HepG2 (cell line): ENCODE results near the gene KRTAP19-6. TPM values are rescaled to one million over a fixed set of nuclear protein-coding genes. Genes with fewer than 3 reads are reported as not detected.

ENCODE experiments used
- ATAC-seq: fragments of 200-7000 bp; cut with Tn5 transposase; 3 replicates; pipeline ENCODE4 v1.9.1; 2020; ENCODE audit warnings: mild to moderate bottlenecking, moderate library complexity
- BruUV-seq: library from RNA; stranded (reverse); fragments of 400-500 nt; replicated peaks from 2 replicates; lab custom pipeline; 2021; lab: Mats Ljungman, UMichigan
- CTCF ChIA-PET: fragments of 300-600 bp; formaldehyde crosslinking; extraction: SDS; loops from one replicate; lab custom pipeline; 2021; ENCODE audit warnings: low total read pairs, inconsistent platforms, low intra/inter-chr PET ratio; lab: Yijun Ruan, JAX
- POLR2A ChIA-PET: fragments of 350-600 bp; sonication (Branson Sonifier 250); formaldehyde crosslinking; loops from one replicate; lab custom pipeline; 2020; ENCODE audit warnings: antibody characterized with exemption, inconsistent platforms; lab: Yijun Ruan, JAX
- DNase-seq: peaks from one replicate; pipeline ENCODE4 v3.0.0-alpha.2; 2015; ENCODE audit warnings: low spot score
- FAIRE-seq: peaks from 3 replicates; lab custom pipeline; 2011; peaks lifted over from hg19 to GRCh38; lab: Jason Lieb, UNC
- H2AFZ ChIP-seq: one replicate; pipeline ENCODE4 v1.6.1; 2011; ENCODE audit warnings: low read length, inconsistent platforms
- H3K27ac ChIP-seq: fragments of 300-600 bp; 3 replicates; pipeline ENCODE4 v1.8.0; 2011; ENCODE audit warnings: mixed run types, mild to moderate bottlenecking, mixed read lengths, low read length, inconsistent platforms; ENCODE audit not compliant: insufficient read depth; ENCODE audit errors: extremely low read length
- H3K27me3 ChIP-seq, 2 experiments: fragments of 200-600 bp in 1 of 2; 2 replicates in 1 of 2; 3 replicates in 1 of 2; pipeline versions ENCODE4 v1.6.0 to v1.8.0; 2011; ENCODE audit warnings: low read length in 2 of 2, mild to moderate bottlenecking in 2 of 2, moderate library complexity in 2 of 2, inconsistent platforms in 1 of 2; ENCODE audit not compliant: insufficient read depth in 2 of 2, control insufficient read depth in 1 of 2
- H3K36me3 ChIP-seq, 2 experiments: fragments of 200-600 bp in 1 of 2; replicated peaks in 1 of 2; 2 replicates in 1 of 2; 3 replicates in 1 of 2; pipeline versions ENCODE4 v1.5.1 to v1.8.0; 2011; ENCODE audit warnings: low read length in 2 of 2, inconsistent platforms in 1 of 2; ENCODE audit not compliant: insufficient read depth in 2 of 2, control insufficient read depth in 1 of 2
- H3K4me1 ChIP-seq: 2 replicates; pipeline ENCODE4 v1.5.1; 2012; ENCODE audit warnings: low read length, inconsistent platforms; ENCODE audit not compliant: insufficient read depth
- H3K4me2 ChIP-seq: 2 replicates; pipeline ENCODE4 v1.6.0; 2011; ENCODE audit warnings: low read depth, low read length, inconsistent platforms
- H3K4me3 ChIP-seq, 3 experiments: fragments of 200-600 bp in 1 of 3; sonication (generic), shearing (Covaris generic) in 1 of 3; replicated peaks in 1 of 3; 2 replicates each; pipeline ENCODE4 v1.5.1; 2011 to 2016; ENCODE audit warnings: low read length in 3 of 3, inconsistent platforms in 2 of 3, low read depth in 2 of 3, mild to moderate bottlenecking in 2 of 3, control low read depth in 1 of 3, mixed read lengths in 1 of 3; ENCODE audit not compliant: insufficient read depth in 1 of 3
- H3K79me2 ChIP-seq: one replicate; pipeline ENCODE4 v1.6.1; 2011; ENCODE audit warnings: low read length, inconsistent platforms; ENCODE audit not compliant: insufficient read depth
- H3K9ac ChIP-seq: 2 replicates; pipeline ENCODE4 v1.6.0; 2011; ENCODE audit warnings: mild to moderate bottlenecking, low read depth, low read length, inconsistent platforms; ENCODE audit not compliant: insufficient read depth
- H3K9me3 ChIP-seq: 2 replicates; pipeline ENCODE4 v1.5.1; 2012; ENCODE audit warnings: mild to moderate bottlenecking, low read length
- H4K20me1 ChIP-seq: 2 replicates; pipeline ENCODE4 v1.6.0; 2011; ENCODE audit warnings: inconsistent platforms, mild to moderate bottlenecking, low read length, moderate library complexity; ENCODE audit not compliant: insufficient read depth
- CEBPB ChIP-seq: IDR thresholded peaks from 2 replicates; pipeline ENCODE4 v1.6.1; 2011; ENCODE audit warnings: low read depth, low read length, improper control_type of control experiment, borderline replicate concordance
- ETV5 ChIP-seq: IDR thresholded peaks from 2 replicates; pipeline ENCODE4 v1.6.1; 2018; ENCODE audit warnings: missing biosample characterization, missing genetic modification reagents, inconsistent platforms, borderline replicate concordance
- KMT2A ChIP-seq: sonication (generic); formaldehyde crosslinking; IDR thresholded peaks from 2 replicates; pipeline ENCODE4 v1.4.0; 2020; ENCODE audit warnings: missing genetic modification reagents
- MZF1 ChIP-seq: sonication (generic); formaldehyde crosslinking; IDR thresholded peaks from 2 replicates; pipeline ENCODE4 v1.8.1; 2023; ENCODE audit warnings: mild to moderate bottlenecking, missing genetic modification reagents, borderline replicate concordance
- NONO ChIP-seq, 2 experiments: fragments of 450-650 bp in 1 of 2; sonication (generic) in 1 of 2; formaldehyde crosslinking in 1 of 2; IDR thresholded peaks in 1 of 2; conservative IDR thresholded peaks in 1 of 2; 2 replicates each; pipeline versions ENCODE4 v1.6.1 to v1.8.0; 2017 to 2022; ENCODE audit warnings: mild to moderate bottlenecking in 1 of 2, missing genetic modification reagents in 1 of 2, moderate library complexity in 1 of 2
- ZBTB1 ChIP-seq: sonication (generic); formaldehyde crosslinking; IDR thresholded peaks from 2 replicates; pipeline ENCODE4 v1.4.0; 2020; ENCODE audit warnings: missing genetic modification reagents, borderline replicate concordance
- ZSCAN29 ChIP-seq: sonication (generic); formaldehyde crosslinking; conservative IDR thresholded peaks from 2 replicates; pipeline ENCODE4 v1.4.0; 2020; ENCODE audit warnings: mild to moderate bottlenecking, missing genetic modification reagents
- whole genome bisulfite sequencing: methylation state at CpG from one replicate; pipeline ENCODE4 v1.1.6; 2017; ENCODE audit warnings: low lambda C conversion rate; 5-methylcytosine and 5-hydroxymethylcytosine counted together
- in situ Hi-C: cut with HindIII; loops from 2 replicates; pipeline ENCODE4 v1.10.0; 2017; ENCODE audit warnings: low pct_unique_long_range_greater_than_20kb; ENCODE audit not compliant: extremely low pct_ligation_motif_present
- intact Hi-C: fragments of 100-400 bp; cut with micrococcal nuclease; formaldehyde crosslinking; loops from one replicate; pipeline ENCODE4 v1.10.0; 2022; ENCODE audit not compliant: unreplicated experiment
- polyA plus RNA-seq, 8 experiments: library from polyadenylated mRNA; depleted of rRNA in 3 of 8; stranded (reverse) in 7 of 8; unstranded in 1 of 8; fragments of >200 nt; fragmentation: Illumina TruSeq in 4 of 8; extraction: Trizol in 4 of 8; gene quantifications; 2 replicates each; pipeline versions ENCODE4 v1.2.1 to v1.2.3, GENCODE V29; 2011 to 2016; ENCODE audit warnings: low read depth in 4 of 8, missing spikeins in 1 of 8, mixed read lengths in 1 of 8; ENCODE audit not compliant: insufficient read depth in 1 of 8
- small RNA-seq, 3 experiments: library from RNA; depleted of rRNA; stranded (forward); fragments of <200 nt; gene quantifications; one replicate each; pipeline ENCODE3, GENCODE V24; 2012; ENCODE audit warnings: low read depth in 2 of 3, low replicate concordance in 1 of 3; ENCODE audit not compliant: insufficient read length in 3 of 3, insufficient read depth in 2 of 3
- total RNA-seq, 5 experiments: library from RNA; depleted of rRNA; stranded (reverse); fragments of >200 nt; fragmentation: Illumina TruSeq; extraction: Trizol; gene quantifications; 2 replicates each; pipeline ENCODE4 v1.2.3, GENCODE V29; 2016; ENCODE audit warnings: low read depth in 1 of 5

KRTAP19-6 gene
- total and polyA plus RNA-seq, 2 of the 13 experiments (the other 11 are each of a cell fraction or from before 2014, with no cell fraction given): not detected

- TF ChIP-seq ETV5 (no peak), ZBTB1 (CRISPR knock-in tag) (no peak), KMT2A (CRISPR knock-in tag) (no peak)
Observed at GRCh38 chr21:30497065-30497464, 44.6 kb downstream of the KRTAP19-6 start, which contains the start of gene KRTAP19-4 (continued).

GRCh38 chr21:30491963-30492428, 49.7 kb downstream of the KRTAP19-6 start, which contains the start of gene KRTAP19-3:
KRTAP19-3 (minus strand) TSS chr21:30492013; CDS start chr21:30491957, 56 bp downstream.
- FAIRE-seq (no peak), ATAC-seq (no peak), DNase-seq (no peak)
- Histone ChIP-seq H3K27me3 (no peaks in the 10 kb centered on the region), H3K9ac (no peak within 1 kb of the TSS), H3K9me3 (peaks cover 74% of the 10 kb centered on the region), H3K4me1 (no peaks in the 10 kb centered on the region), H3K27ac (no peak within 1 kb of the TSS), H3K79me2 (no peaks in the 10 kb centered on the region), H3K4me2 (no peak within 1 kb of the TSS), H3K36me3 (no peaks in the 10 kb centered on the region), H3K4me3 (no peak within 1 kb of the TSS), H4K20me1 (no peaks in the 10 kb centered on the region), H2AFZ (no peak within 1 kb of the TSS)
- intact Hi-C loops (no loop called here), in situ Hi-C loops (no loop called here)
- TF ChIP-seq CEBPB (peak; percentile 22; the same call in 1 of the 2 replicates), NONO (IDR thresholded peaks at IDR 0.05) (no peak), NONO (CRISPR knock-in tag; conservative IDR thresholded peaks at IDR 0.05) (no peak), ZSCAN29 (CRISPR knock-in tag) (no peak), MZF1 (CRISPR knock-in tag) (no peak)
- WGBS: 24% methylated on average over 2 of the region's 2 CpGs
- ChIA-PET CTCF (no interaction called here), POLR2A (no interaction called here)
- BruUV-seq: no TSS peak

Small RNA genes within 50 kb of the gene (small RNA-seq; reads per million reads assigned to genes)
- 0 reads per million in 3 experiments for gene AP000567.1
- gene KRTAP19-10P: 0 reads per million in 3 experiments
- 0 reads per million in 3 experiments for gene KRTAP19-11P
- gene KRTAP19-9P: 0 reads per million in 3 experiments
- gene KRTAP22-2: 0 reads per million in 3 experiments

Other genes with a start within 250 kb of the KRTAP19-6 start
- not detected in 2 replicates for gene KRTAP26-1, start 221.5 kb downstream of the KRTAP19-6 start, total RNA-seq (2016; rRNA removed; fragmentation: Illumina TruSeq; extraction: Trizol)
- not detected in 2 replicates for gene KRTAP26-1, start 221.5 kb downstream of the KRTAP19-6 start, polyA plus RNA-seq (2011; rRNA removed)
- not detected in 2 replicates for gene KRTAP27-1, start 204.2 kb downstream of the KRTAP19-6 start, total RNA-seq (2016; rRNA removed; fragmentation: Illumina TruSeq; extraction: Trizol)
- gene KRTAP27-1, start 204.2 kb downstream of the KRTAP19-6 start, polyA plus RNA-seq (2011; rRNA removed): not detected in 2 replicates
- gene KRTAP23-1, start 193.3 kb downstream of the KRTAP19-6 start, total RNA-seq (2016; rRNA removed; fragmentation: Illumina TruSeq; extraction: Trizol): not detected in 2 replicates
- not detected in 2 replicates for gene KRTAP23-1, start 193.3 kb downstream of the KRTAP19-6 start, polyA plus RNA-seq (2011; rRNA removed)
- not detected in 2 replicates for gene KRTAP13-2, start 169.6 kb downstream of the KRTAP19-6 start, total RNA-seq (2016; rRNA removed; fragmentation: Illumina TruSeq; extraction: Trizol)
- gene KRTAP13-2, start 169.6 kb downstream of the KRTAP19-6 start, polyA plus RNA-seq (2011; rRNA removed): not detected in 2 replicates
- gene KRTAP13-1, start 145.8 kb downstream of the KRTAP19-6 start, total RNA-seq (2016; rRNA removed; fragmentation: Illumina TruSeq; extraction: Trizol): not detected in 2 replicates
- not detected in 2 replicates for gene KRTAP13-1, start 145.8 kb downstream of the KRTAP19-6 start, polyA plus RNA-seq (2011; rRNA removed)
- not detected in 2 replicates for gene KRTAP13-3, start 115.9 kb downstream of the KRTAP19-6 start, total RNA-seq (2016; rRNA removed; fragmentation: Illumina TruSeq; extraction: Trizol)
- not detected in 2 replicates for gene KRTAP13-3, start 115.9 kb downstream of the KRTAP19-6 start, polyA plus RNA-seq (2011; rRNA removed)
- not detected in 2 replicates for gene KRTAP13-4, start 111.6 kb downstream of the KRTAP19-6 start, total RNA-seq (2016; rRNA removed; fragmentation: Illumina TruSeq; extraction: Trizol)
- not detected in 2 replicates for gene KRTAP13-4, start 111.6 kb downstream of the KRTAP19-6 start, polyA plus RNA-seq (2011; rRNA removed)
- gene KRTAP15-1, start 101.6 kb downstream of the KRTAP19-6 start, total RNA-seq (2016; rRNA removed; fragmentation: Illumina TruSeq; extraction: Trizol): not detected in 2 replicates
- not detected in 2 replicates for gene KRTAP15-1, start 101.6 kb downstream of the KRTAP19-6 start, polyA plus RNA-seq (2011; rRNA removed)
- not detected in 2 replicates for gene KRTAP19-1, start 61.5 kb downstream of the KRTAP19-6 start, total RNA-seq (2016; rRNA removed; fragmentation: Illumina TruSeq; extraction: Trizol)
- not detected in 2 replicates for gene KRTAP19-1, start 61.5 kb downstream of the KRTAP19-6 start, polyA plus RNA-seq (2011; rRNA removed)
- not detected in 2 replicates for gene KRTAP19-2, start 54.4 kb downstream of the KRTAP19-6 start, total RNA-seq (2016; rRNA removed; fragmentation: Illumina TruSeq; extraction: Trizol)
- not detected in 2 replicates for gene KRTAP19-2, start 54.4 kb downstream of the KRTAP19-6 start, polyA plus RNA-seq (2011; rRNA removed)
- not detected in 2 replicates for gene KRTAP19-3, start 49.9 kb downstream of the KRTAP19-6 start, total RNA-seq (2016; rRNA removed; fragmentation: Illumina TruSeq; extraction: Trizol)
- not detected in 2 replicates for gene KRTAP19-3, start 49.9 kb downstream of the KRTAP19-6 start, polyA plus RNA-seq (2011; rRNA removed)
- gene KRTAP19-4, start 44.7 kb downstream of the KRTAP19-6 start, total RNA-seq (2016; rRNA removed; fragmentation: Illumina TruSeq; extraction: Trizol): not detected in 2 replicates
- not detected in 2 replicates for gene KRTAP19-4, start 44.7 kb downstream of the KRTAP19-6 start, polyA plus RNA-seq (2011; rRNA removed)
- gene KRTAP19-5, start 39.7 kb downstream of the KRTAP19-6 start, total RNA-seq (2016; rRNA removed; fragmentation: Illumina TruSeq; extraction: Trizol): not detected in 2 replicates
- gene KRTAP19-5, start 39.7 kb downstream of the KRTAP19-6 start, polyA plus RNA-seq (2011; rRNA removed): not detected in 2 replicates
- not detected in 2 replicates for gene KRTAP19-7, start 19.4 kb upstream of the KRTAP19-6 start, total RNA-seq (2016; rRNA removed; fragmentation: Illumina TruSeq; extraction: Trizol)
- not detected in 2 replicates for gene KRTAP19-7, start 19.4 kb upstream of the KRTAP19-6 start, polyA plus RNA-seq (2011; rRNA removed)
- gene KRTAP22-2, start 48.5 kb upstream of the KRTAP19-6 start, total RNA-seq (2016; rRNA removed; fragmentation: Illumina TruSeq; extraction: Trizol): not detected in 2 replicates
- gene KRTAP22-2, start 48.5 kb upstream of the KRTAP19-6 start, polyA plus RNA-seq (2011; rRNA removed): not detected in 2 replicates
- not detected in 2 replicates for gene KRTAP6-3, start 50.6 kb upstream of the KRTAP19-6 start, total RNA-seq (2016; rRNA removed; fragmentation: Illumina TruSeq; extraction: Trizol)
- gene KRTAP6-3, start 50.6 kb upstream of the KRTAP19-6 start, polyA plus RNA-seq (2011; rRNA removed): not detected in 2 replicates
- not detected in 2 replicates for gene KRTAP6-2, start 57.0 kb upstream of the KRTAP19-6 start, total RNA-seq (2016; rRNA removed; fragmentation: Illumina TruSeq; extraction: Trizol)
- gene KRTAP6-2, start 57.0 kb upstream of the KRTAP19-6 start, polyA plus RNA-seq (2011; rRNA removed): not detected in 2 replicates
- not detected in 2 replicates for gene KRTAP22-1, start 59.2 kb upstream of the KRTAP19-6 start, total RNA-seq (2016; rRNA removed; fragmentation: Illumina TruSeq; extraction: Trizol)
- not detected in 2 replicates for gene KRTAP22-1, start 59.2 kb upstream of the KRTAP19-6 start, polyA plus RNA-seq (2011; rRNA removed)
- not detected in 2 replicates for gene KRTAP6-1, start 72.1 kb upstream of the KRTAP19-6 start, total RNA-seq (2016; rRNA removed; fragmentation: Illumina TruSeq; extraction: Trizol)
- gene KRTAP6-1, start 72.1 kb upstream of the KRTAP19-6 start, polyA plus RNA-seq (2011; rRNA removed): not detected in 2 replicates
- gene KRTAP20-1, start 74.6 kb upstream of the KRTAP19-6 start, total RNA-seq (2016; rRNA removed; fragmentation: Illumina TruSeq; extraction: Trizol): not detected in 2 replicates
- gene KRTAP20-1, start 74.6 kb upstream of the KRTAP19-6 start, polyA plus RNA-seq (2011; rRNA removed): not detected in 2 replicates
- gene KRTAP20-4, start 78.8 kb upstream of the KRTAP19-6 start, total RNA-seq (2016; rRNA removed; fragmentation: Illumina TruSeq; extraction: Trizol): not detected in 2 replicates
- not detected in 2 replicates for gene KRTAP20-4, start 78.8 kb upstream of the KRTAP19-6 start, polyA plus RNA-seq (2011; rRNA removed)
- not detected in 2 replicates for gene KRTAP20-2, start 93.3 kb upstream of the KRTAP19-6 start, total RNA-seq (2016; rRNA removed; fragmentation: Illumina TruSeq; extraction: Trizol)
- not detected in 2 replicates for gene KRTAP20-2, start 93.3 kb upstream of the KRTAP19-6 start, polyA plus RNA-seq (2011; rRNA removed)
- not detected in 2 replicates for gene KRTAP20-3, start 101.0 kb upstream of the KRTAP19-6 start, total RNA-seq (2016; rRNA removed; fragmentation: Illumina TruSeq; extraction: Trizol)
- not detected in 2 replicates for gene KRTAP20-3, start 101.0 kb upstream of the KRTAP19-6 start, polyA plus RNA-seq (2011; rRNA removed)
- gene KRTAP21-3, start 176.9 kb upstream of the KRTAP19-6 start, total RNA-seq (2016; rRNA removed; fragmentation: Illumina TruSeq; extraction: Trizol): not detected in 2 replicates
- gene KRTAP21-3, start 176.9 kb upstream of the KRTAP19-6 start, polyA plus RNA-seq (2011; rRNA removed): not detected in 2 replicates
- gene KRTAP21-2, start 205.4 kb upstream of the KRTAP19-6 start, total RNA-seq (2016; rRNA removed; fragmentation: Illumina TruSeq; extraction: Trizol): not detected in 2 replicates
- gene KRTAP21-2, start 205.4 kb upstream of the KRTAP19-6 start, polyA plus RNA-seq (2011; rRNA removed): not detected in 2 replicates
- gene KRTAP21-1, start 213.6 kb upstream of the KRTAP19-6 start, total RNA-seq (2016; rRNA removed; fragmentation: Illumina TruSeq; extraction: Trizol): not detected in 2 replicates
- not detected in 2 replicates for gene KRTAP21-1, start 213.6 kb upstream of the KRTAP19-6 start, polyA plus RNA-seq (2011; rRNA removed)